NCI-H510A (cell line): Measurements from ENCODE around the gene PRDM4.
"Not testable (repeated sequence)": the region's sequence is repeated elsewhere in the genome, so short reads cannot be mapped to it uniquely, and the experiment has no call there.

ENCODE experiments used
- DNase-seq: peaks from one replicate; lab custom pipeline; 2025; lab: John Stamatoyannopoulos, UW

Gene PRDM4

GRCh38 chr12:107774349-107775029 is 13.6 kb upstream of the PRDM4 start, which contains the start of gene ASCL4:
Gene ASCL4, plus strand, starts transcription at chr12:107774704. Its CDS starts 515 bp downstream, at chr12:107775219.
- no peak for DNase-seq

- DNase-seq, result no peak
These were observed 6.5 kb upstream of the PRDM4 start for GRCh38 chr12:107767466-107767865.

- DNase-seq, result no peak
These were observed 4.4 kb upstream of the PRDM4 start for GRCh38 chr12:107765316-107765715.

GRCh38 chr12:107764626-107765025 is 3.7 kb upstream of the PRDM4 start:
- no peak for DNase-seq

- DNase-seq, result no peak
These were observed 1.9 kb upstream of the PRDM4 start for GRCh38 chr12:107762874-107763273.

GRCh38 chr12:107761502-107761904 is 566 bp upstream of the PRDM4 start:
- no peak for DNase-seq

GRCh38 chr12:107760207-107760808 is 629 bp downstream of the PRDM4 start:
- DNase-seq, result no peak

GRCh38 chr12:107759410-107759809 is 1.5 kb downstream of the PRDM4 start:
- DNase-seq, result peak; percentile 15

GRCh38 chr12:107749083-107749482 is 11.9 kb downstream of the PRDM4 start:
- DNase-seq, result no peak

GRCh38 chr12:107748472-107748871 is 12.5 kb downstream of the PRDM4 start:
- DNase-seq, result no peak

- no peak for DNase-seq
These were observed 24.0 kb downstream of the PRDM4 start for GRCh38 chr12:107736914-107737313.

GRCh38 chr12:107735763-107736162 is 25.2 kb downstream of the PRDM4 start:
- DNase-seq, result no peak

GRCh38 chr12:107734139-107734538 is 26.8 kb downstream of the PRDM4 start:
- no peak for DNase-seq

GRCh38 chr12:107732365-107732764 is 28.6 kb downstream of the PRDM4 start:
- DNase-seq, result no peak

- no peak for DNase-seq
These were observed 29.6 kb downstream of the PRDM4 start for GRCh38 chr12:107731366-107731765.

- DNase-seq, result no peak
These were observed 30.2 kb downstream of the PRDM4 start for GRCh38 chr12:107730618-107731341.

- DNase-seq, result not testable (repeated sequence)
These were observed 33.2 kb downstream of the PRDM4 start for GRCh38 chr12:107727742-107728141.

- not testable (repeated sequence) for DNase-seq
These were observed 33.6 kb downstream of the PRDM4 start for GRCh38 chr12:107727327-107727726.

GRCh38 chr12:107718606-107719005 is 42.3 kb downstream of the PRDM4 start:
- DNase-seq, result no peak

GRCh38 chr12:107715780-107716179 is 45.2 kb downstream of the PRDM4 start:
- no peak for DNase-seq

GRCh38 chr12:107705522-107705921 is 55.4 kb downstream of the PRDM4 start:
- DNase-seq, result not testable (repeated sequence)

GRCh38 chr12:107704041-107704440 is 56.9 kb downstream of the PRDM4 start:
- DNase-seq, result no peak

GRCh38 chr12:107702106-107702505 is 58.8 kb downstream of the PRDM4 start:
- DNase-seq, result no peak
